GM12873 (cell line): ENCODE data around the gene OTUB2.
A peak's percentile ranks its signal among the peaks of the same experiment; 100 is the strongest.

Source experiments
- CTCF ChIP-seq: IDR thresholded peaks from 2 replicates; pipeline ENCODE4 v1.5.1; 2012; ENCODE audit warnings: low read depth, mild to moderate bottlenecking, moderate library complexity, low read length, control low read depth; ENCODE audit not compliant: insufficient read depth; ENCODE audit errors: missing control alignments

Gene OTUB2

DNA sequence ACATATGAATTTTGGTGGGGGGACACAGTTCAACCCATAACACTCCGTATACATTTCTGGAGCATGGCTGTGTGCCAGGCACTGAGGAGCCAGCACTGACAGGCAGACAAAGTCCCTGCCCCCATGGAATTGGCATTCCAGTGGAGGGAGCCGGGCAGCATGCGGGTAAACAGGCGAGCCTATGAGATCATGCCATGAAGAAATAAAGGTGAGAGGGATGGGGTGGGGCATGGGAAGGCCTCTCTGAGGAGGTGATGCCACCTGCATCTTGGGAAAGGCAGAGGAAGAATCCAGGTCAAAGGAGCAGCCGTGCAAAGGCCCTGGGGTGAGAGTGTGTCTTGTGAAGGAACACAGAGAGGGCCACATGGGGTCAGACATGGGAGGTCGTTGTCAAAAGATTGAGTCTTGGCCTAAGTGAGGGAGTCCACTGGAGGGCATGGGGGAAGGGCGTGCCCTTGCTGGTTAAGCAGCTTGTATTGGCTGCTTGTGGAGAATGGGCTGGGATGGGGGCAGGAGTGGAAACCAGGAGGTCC is 3.6 kb downstream of the OTUB2 start:
- TF ChIP-seq CTCF = no peak

- no peak for TF ChIP-seq CTCF
These were observed 4.4 kb downstream of the OTUB2 start for GRCh38 chr14:94030571-94030970.

DNA sequence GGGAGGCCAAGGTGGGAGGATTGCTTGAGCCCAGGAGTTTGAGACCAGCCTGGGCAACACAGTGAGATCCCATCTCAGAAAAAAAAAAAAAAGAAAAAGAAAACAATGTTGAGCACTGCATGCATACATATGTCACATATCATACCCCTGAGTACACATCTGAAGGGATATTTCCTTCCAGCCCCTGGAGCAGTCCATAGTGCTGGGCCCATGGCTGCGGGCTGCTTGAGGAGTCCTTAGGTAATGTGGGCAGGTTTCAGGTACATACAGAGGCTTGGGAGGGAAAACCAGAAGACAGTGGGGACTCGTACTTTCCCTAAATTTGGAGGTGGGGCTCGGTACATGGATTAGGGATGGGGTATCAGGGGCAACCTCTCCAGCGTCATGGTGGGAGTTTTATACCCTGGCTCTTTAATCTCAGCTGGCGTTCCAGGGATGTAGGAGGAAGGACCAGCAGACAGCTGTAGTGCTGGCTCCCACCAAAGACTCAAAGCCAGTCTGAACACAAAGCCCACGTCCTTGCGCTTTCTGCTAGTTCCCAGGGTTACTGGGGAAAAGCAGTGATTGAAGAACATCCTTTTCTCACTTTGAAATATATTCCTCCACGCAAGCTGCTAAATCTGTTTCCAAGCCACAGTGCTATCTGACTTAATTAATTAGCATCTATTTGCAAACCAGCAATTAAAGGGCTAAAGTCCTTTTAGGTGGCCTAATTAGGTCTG is 5.2 kb downstream of the OTUB2 start:
- no peak for TF ChIP-seq CTCF

DNA sequence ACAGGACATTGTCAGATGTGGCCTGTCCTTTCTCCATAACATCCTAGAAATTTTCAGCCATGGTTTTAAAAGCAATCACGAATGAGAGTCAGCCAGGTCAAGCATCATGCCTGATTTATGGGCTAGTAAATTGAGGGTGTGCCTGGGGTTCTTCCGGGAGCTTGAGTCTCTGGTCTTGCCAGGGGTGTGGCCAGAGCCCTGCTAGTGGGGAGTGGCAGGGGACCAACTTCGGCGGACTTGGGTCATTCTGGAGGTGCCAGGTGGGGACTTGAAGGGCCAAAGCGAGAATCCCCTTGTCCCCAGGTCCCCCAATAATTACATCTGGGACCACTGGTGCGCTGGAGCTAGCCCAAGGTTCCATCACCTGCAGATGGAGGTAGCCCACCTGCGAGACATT is 5.7 kb downstream of the OTUB2 start:
- TF ChIP-seq CTCF = no peak

GRCh38 chr14:94034886-94035285 is 8.7 kb downstream of the OTUB2 start:
- TF ChIP-seq CTCF = no peak

DNA sequence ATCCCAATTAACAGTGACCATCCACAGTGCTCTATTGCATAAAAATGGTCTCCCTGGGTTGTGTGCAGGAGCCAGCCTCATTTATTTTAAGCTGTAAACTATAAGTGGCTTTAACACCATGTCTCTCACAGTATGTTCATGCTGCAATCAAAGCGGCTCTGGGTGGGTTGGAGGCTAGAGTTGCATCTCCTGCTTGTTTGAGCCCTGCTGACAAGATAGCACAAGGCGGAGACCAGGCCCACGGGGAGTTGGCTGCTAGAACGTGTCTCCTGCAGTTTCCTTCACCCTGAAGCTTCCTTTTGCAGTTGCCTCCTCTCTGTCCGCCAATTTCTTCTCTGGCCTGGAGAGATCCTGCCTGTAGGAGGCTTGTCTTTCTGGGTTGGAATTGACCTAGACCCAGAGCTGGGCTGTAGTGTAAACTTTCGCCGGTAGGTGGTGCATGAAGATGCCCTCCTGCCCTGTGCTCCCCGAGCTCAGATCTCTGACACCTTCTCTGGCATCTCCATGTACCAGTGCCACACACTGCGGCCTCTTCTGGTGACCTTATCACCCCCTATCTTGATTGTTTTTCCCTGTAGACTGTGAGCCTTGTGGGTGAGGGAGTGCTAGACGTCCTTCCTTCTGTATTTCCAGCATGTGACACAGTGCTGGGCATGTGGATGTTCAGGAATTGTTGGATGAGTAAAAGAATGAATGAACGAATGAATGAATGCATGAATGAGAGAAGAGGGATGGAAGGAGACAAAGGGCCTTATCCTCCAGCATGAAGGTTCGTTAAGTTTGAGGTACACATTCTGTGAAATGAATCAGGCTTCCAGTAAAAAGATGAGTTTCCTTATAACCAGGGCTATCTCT is 10.4 kb downstream of the OTUB2 start:
- TF ChIP-seq CTCF = peak; percentile 95

DNA sequence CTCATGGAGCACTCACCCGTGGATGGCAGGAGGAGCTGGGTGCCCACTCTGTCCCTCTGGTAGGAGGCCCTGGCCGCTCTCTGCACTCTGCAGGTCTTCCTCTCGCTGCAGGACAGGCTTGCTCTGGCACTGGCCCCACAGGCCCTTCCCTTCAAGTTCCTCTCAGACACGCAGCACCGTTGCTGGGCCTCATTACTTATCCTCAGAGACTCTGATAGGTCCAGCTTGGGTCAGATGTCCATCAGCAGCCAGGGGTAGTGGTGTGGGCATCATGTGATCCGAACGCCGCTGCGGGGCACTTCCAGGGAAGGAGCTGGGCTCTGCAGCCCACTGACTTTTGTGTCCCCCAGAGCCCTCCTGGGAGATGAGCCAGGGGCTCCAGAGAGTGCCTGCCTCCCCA is 11.8 kb downstream of the OTUB2 start:
- no peak for TF ChIP-seq CTCF
